Measurements from ENCODE around the gene PEG3.

- no peak for TF ChIP-seq CTCF (IDR thresholded peaks at IDR 0.05; ENCODE audit: control extremely low read depth in 1 of 3, insufficient read depth in 1 of 3, low read depth in 1 of 3, low read length in 3 of 3)
- TF ChIP-seq EP300 (IDR thresholded peaks at IDR 0.05; ENCODE audit: borderline replicate concordance in 1 of 2, low read depth in 2 of 2, low read length in 2 of 2): no peak
- no peak for TF ChIP-seq SIRT6 (IDR thresholded peaks at IDR 0.05; ENCODE audit: low read length)
- TF ChIP-seq BCL11A (IDR thresholded peaks at IDR 0.05; ENCODE audit: low read depth in 2 of 2, low read length in 2 of 2): no peak
- TF ChIP-seq MAX (IDR thresholded peaks at IDR 0.05): no peak
- TF ChIP-seq JUN (IDR thresholded peaks at IDR 0.05; ENCODE audit: low read depth, low read length): no peak
- TF ChIP-seq ATF3 (IDR thresholded peaks at IDR 0.05; ENCODE audit: insufficient read depth, low read depth, low read length): no peak
- no peak for TF ChIP-seq NANOG (IDR thresholded peaks at IDR 0.05; ENCODE audit: insufficient read depth, low read depth, low read length, poor library complexity, severe bottlenecking)
- no peak for TF ChIP-seq USF2 (IDR thresholded peaks at IDR 0.05; ENCODE audit: low read length)
- no peak for TF ChIP-seq POLR2A (IDR thresholded peaks at IDR 0.05; ENCODE audit: control extremely low read depth in 1 of 2, low read depth in 2 of 2, low read length in 2 of 2)
- no peak for TF ChIP-seq SIX5 (IDR thresholded peaks at IDR 0.05; ENCODE audit: low read depth, low read length)
Measured at GRCh38 chr19:56840451-56841192, at the start of gene PEG3, which contains the start of gene ZIM2.
